OCI-LY7 (cell line): ENCODE measurements around the gene SNX25. TPM values are rescaled to one million over a fixed set of nuclear protein-coding genes. Genes with fewer than 3 reads are reported as not detected.

ENCODE experiments used
- BruUV-seq: library from RNA; stranded (reverse); fragments of 400-500 nt; replicated peaks from 2 replicates; lab custom pipeline; 2021; lab: Mats Ljungman, UMichigan
- CTCF ChIA-PET: fragments of 300-600 bp; sonication (Branson Sonifier 250); formaldehyde crosslinking; loops from one replicate; lab custom pipeline; 2022; ENCODE audit warnings: antibody characterized with exemption; ENCODE audit not compliant: unreplicated experiment; lab: Charles Lee
- POLR2A ChIA-PET: fragments of 300-600 bp; sonication (Branson Sonifier 250); formaldehyde crosslinking; loops from one replicate; lab custom pipeline; 2022; ENCODE audit warnings: antibody characterized with exemption; lab: Charles Lee
- DNase-seq: peaks from one replicate; pipeline ENCODE4 v3.0.0-alpha.2; 2015; ENCODE audit warnings: low spot score
- H2AFZ ChIP-seq: fragments of 200-600 bp; sonication (generic), shearing (Covaris generic); 2 replicates; pipeline ENCODE4 v1.6.1; 2014; ENCODE audit warnings: mild to moderate bottlenecking, antibody characterized with exemption, low read length, moderate library complexity
- H3K27ac ChIP-seq: fragments of 200-600 bp; sonication (generic); 2 replicates; pipeline ENCODE4 v1.5.1; 2014; ENCODE audit warnings: mixed run types, low read depth, mild to moderate bottlenecking, moderate library complexity, low read length, inconsistent platforms; ENCODE audit not compliant: poor library complexity, severe bottlenecking
- H3K36me3 ChIP-seq: fragments of 200-600 bp; sonication (generic); 2 replicates; pipeline ENCODE4 v1.6.1; 2014; ENCODE audit warnings: mild to moderate bottlenecking, antibody characterized with exemption, low read length, moderate library complexity, mixed read lengths; ENCODE audit not compliant: insufficient read depth
- H3K4me1 ChIP-seq: fragments of 200-600 bp; sonication (generic); 2 replicates; pipeline ENCODE4 v1.5.1; 2014; ENCODE audit warnings: mild to moderate bottlenecking, low read length; ENCODE audit not compliant: insufficient read depth, poor library complexity, severe bottlenecking
- H3K4me2 ChIP-seq: fragments of 200-600 bp; sonication (generic); 2 replicates; pipeline ENCODE4 v1.6.1; 2014; ENCODE audit warnings: mild to moderate bottlenecking, low read length
- H3K4me3 ChIP-seq: fragments of 200-600 bp; sonication (generic); 2 replicates; pipeline ENCODE4 v1.5.1; 2014; ENCODE audit warnings: mild to moderate bottlenecking, low read depth, low read length; ENCODE audit not compliant: poor library complexity, severe bottlenecking
- H3K79me2 ChIP-seq: fragments of 200-600 bp; sonication (generic); 2 replicates; pipeline ENCODE4 v1.6.1; 2016; ENCODE audit warnings: low read depth, mild to moderate bottlenecking, low read length, moderate library complexity, mixed read lengths; ENCODE audit not compliant: insufficient read depth
- H3K9me2 ChIP-seq: fragments of 200-600 bp; sonication (generic); 2 replicates; pipeline ENCODE4 v1.6.1; 2016; ENCODE audit warnings: mild to moderate bottlenecking, low read length, mixed read lengths; ENCODE audit not compliant: insufficient read depth
- H3K9me3 ChIP-seq: fragments of 200-600 bp; sonication (generic); 2 replicates; pipeline ENCODE4 v1.6.1; 2014; ENCODE audit warnings: mild to moderate bottlenecking, mixed run types, low read length, mixed read lengths
- H4K20me1 ChIP-seq: fragments of 200-600 bp; sonication (generic); 2 replicates; pipeline ENCODE4 v1.6.1; 2014; ENCODE audit warnings: mild to moderate bottlenecking, antibody characterized with exemption, low read length, moderate library complexity, mixed read lengths; ENCODE audit not compliant: insufficient read depth
- EZH2phosphoT487 ChIP-seq: fragments of 200-600 bp; sonication (generic); IDR thresholded peaks from 2 replicates; pipeline ENCODE4 v1.6.1; 2018; ENCODE audit warnings: low read depth, borderline replicate concordance, mild to moderate bottlenecking, mixed run types, antibody characterized with exemption, low read length, moderate library complexity, mixed read lengths
- intact Hi-C: fragments of 100-400 bp; cut with micrococcal nuclease; formaldehyde crosslinking; loops from one replicate; pipeline ENCODE4 v1.10.0; 2022; ENCODE audit not compliant: unreplicated experiment
- total RNA-seq, 2 experiments: library from RNA; depleted of rRNA in 1 of 2; stranded (reverse); fragments of >200 nt in 1 of 2; shearing (Covaris generic) in 1 of 2; gene quantifications; 2 replicates each; pipeline ENCODE4 v1.2.3, GENCODE V29; 2014 to 2022
- TF ChIP-seq, protein P1 (sequence below): fragments of 200-600 bp; sonication (generic); conservative IDR thresholded peaks from 2 replicates; pipeline ENCODE4 v1.5.1; 2014; ENCODE audit warnings: mild to moderate bottlenecking, antibody characterized with exemption, low read length, moderate library complexity, mixed read lengths

The SNX25 gene
- total RNA-seq, 2 experiments from 2014 or later = 33.7 to 55.6 TPM

DNA sequence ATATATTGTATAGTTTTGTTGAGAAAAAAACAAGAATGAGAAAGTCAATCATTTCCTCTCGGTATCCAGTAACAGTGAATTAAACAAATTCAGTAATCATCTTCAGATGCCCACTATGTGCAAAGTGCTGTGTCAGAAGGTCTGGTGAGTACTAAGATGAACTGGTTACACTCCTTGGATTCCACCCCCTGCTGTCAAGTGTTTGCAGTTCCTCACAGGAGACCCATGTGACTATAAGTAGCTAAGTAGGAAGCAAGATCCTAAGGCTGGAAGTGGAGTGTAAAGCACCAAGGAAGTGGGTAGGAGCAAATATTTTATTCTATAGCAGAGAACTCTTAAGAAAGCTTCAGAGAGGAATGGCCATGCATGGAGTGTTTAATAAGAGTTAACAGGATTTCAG lies 73.6 kb downstream of the SNX25 start:
- H3K4me3 ChIP-seq = no peak overlapping the region
- no peaks in the 10 kb centered on the region for H3K9me2 ChIP-seq
- H3K36me3 ChIP-seq = peaks cover 8% of the 10 kb centered on the region; the same call in 1 of the 2 replicates
- TF ChIP-seq, protein P1, sequence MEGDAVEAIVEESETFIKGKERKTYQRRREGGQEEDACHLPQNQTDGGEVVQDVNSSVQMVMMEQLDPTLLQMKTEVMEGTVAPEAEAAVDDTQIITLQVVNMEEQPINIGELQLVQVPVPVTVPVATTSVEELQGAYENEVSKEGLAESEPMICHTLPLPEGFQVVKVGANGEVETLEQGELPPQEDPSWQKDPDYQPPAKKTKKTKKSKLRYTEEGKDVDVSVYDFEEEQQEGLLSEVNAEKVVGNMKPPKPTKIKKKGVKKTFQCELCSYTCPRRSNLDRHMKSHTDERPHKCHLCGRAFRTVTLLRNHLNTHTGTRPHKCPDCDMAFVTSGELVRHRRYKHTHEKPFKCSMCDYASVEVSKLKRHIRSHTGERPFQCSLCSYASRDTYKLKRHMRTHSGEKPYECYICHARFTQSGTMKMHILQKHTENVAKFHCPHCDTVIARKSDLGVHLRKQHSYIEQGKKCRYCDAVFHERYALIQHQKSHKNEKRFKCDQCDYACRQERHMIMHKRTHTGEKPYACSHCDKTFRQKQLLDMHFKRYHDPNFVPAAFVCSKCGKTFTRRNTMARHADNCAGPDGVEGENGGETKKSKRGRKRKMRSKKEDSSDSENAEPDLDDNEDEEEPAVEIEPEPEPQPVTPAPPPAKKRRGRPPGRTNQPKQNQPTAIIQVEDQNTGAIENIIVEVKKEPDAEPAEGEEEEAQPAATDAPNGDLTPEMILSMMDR = no peak
- TF ChIP-seq EZH2phosphoT487 = no peak
- no TSS peak for BruUV-seq
- H3K79me2 ChIP-seq = no peaks in the 10 kb centered on the region
- no peaks in the 10 kb centered on the region for H3K4me1 ChIP-seq
- POLR2A ChIA-PET = interaction anchor here (0.9 kb wide), 1 partner anchor 10 kb away, joined by 5 read pairs; no protein-coding TSS in a partner anchor
- H3K9me3 ChIP-seq = no peaks in the 10 kb centered on the region
- CTCF ChIA-PET = no interaction called here
- no peak for DNase-seq
- no peak overlapping the region for H3K27ac ChIP-seq
- no peak overlapping the region for H3K4me2 ChIP-seq
- intact Hi-C loops = no loop called here
- no peaks in the 10 kb centered on the region for H4K20me1 ChIP-seq
- H2AFZ ChIP-seq = no peak overlapping the region

DNA sequence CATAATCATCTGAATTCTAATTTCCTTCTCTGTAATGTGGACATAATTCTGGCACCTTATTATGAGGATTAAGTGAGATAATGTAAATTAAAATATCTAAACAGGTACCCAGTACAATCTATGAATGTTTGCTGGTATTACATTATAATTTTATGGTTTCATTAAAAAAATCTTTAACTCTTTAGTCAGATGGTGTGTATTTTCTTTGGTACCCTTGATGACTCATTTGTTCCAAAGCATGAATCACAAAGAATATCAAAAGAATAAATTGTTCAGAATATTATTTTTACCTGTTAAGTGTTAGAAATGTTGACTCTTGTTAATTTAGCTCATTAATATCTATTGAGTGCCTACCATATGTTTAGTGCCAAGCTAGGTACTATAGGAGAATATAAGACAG lies 74.3 kb downstream of the SNX25 start:
- Histone ChIP-seq H3K9me3 (no peaks in the 10 kb centered on the region), H4K20me1 (no peaks in the 10 kb centered on the region), H3K27ac (no peak overlapping the region), H3K79me2 (no peaks in the 10 kb centered on the region), H3K4me1 (no peaks in the 10 kb centered on the region), H3K4me2 (no peak overlapping the region), H3K4me3 (no peak overlapping the region), H3K36me3 (peaks cover 11% of the 10 kb centered on the region; the same call in 1 of the 2 replicates), H3K9me2 (no peaks in the 10 kb centered on the region), H2AFZ (no peak overlapping the region)
- no peak for DNase-seq
- CTCF ChIA-PET = no interaction called here
- TF ChIP-seq, protein P1 = no peak
- no peak for TF ChIP-seq EZH2phosphoT487
- intact Hi-C loops = no loop called here
- BruUV-seq = no TSS peak
- POLR2A ChIA-PET = interaction anchor here (0.9 to 1.4 kb wide), 2 partner anchors 10 to 17 kb away, joined by 5 read pairs; no protein-coding TSS in a partner anchor

DNA sequence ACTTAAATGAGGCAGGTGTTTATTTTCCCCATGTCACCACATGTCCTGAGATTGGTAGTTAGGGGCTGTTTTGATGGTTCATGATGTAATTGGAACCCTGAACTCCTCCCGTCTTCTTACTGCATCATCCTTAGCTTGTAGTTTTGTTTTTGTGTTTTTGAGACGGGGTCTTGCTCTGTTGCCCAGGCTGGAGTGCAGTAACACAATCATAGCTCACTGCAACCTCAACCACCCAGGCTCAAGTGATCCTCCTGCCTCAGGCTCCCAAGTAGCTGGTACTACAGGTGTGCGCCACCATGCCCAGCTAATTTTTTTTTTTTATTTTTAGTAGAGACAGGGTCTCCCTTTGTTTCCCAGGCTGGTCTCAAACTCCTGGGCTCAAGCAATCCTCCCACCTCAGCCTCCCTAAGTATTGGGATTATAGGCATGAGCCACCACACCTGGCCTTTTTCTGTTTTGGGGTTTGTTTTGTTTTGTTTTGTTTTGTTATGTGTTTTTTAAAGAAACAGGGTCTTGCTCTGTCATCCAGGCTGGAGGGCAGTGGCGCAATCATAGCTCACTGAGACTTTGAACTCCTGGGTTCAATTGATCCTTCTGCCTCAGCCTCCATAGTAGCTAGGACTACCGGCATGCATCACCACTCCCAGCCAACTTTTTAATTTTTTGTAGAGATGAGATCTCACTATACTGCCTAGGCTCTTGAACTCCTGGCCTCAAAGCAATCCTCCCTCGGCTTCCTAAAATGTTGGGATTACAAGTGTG lies 76.4 kb downstream of the SNX25 start:
- Histone ChIP-seq H3K4me1 (no peaks in the 10 kb centered on the region), H3K9me2 (no peaks in the 10 kb centered on the region), H3K4me3 (no peak overlapping the region), H3K36me3 (peaks cover 23% of the 10 kb centered on the region; the same call in 1 of the 2 replicates), H3K9me3 (no peaks in the 10 kb centered on the region), H3K27ac (no peak overlapping the region), H3K4me2 (no peak overlapping the region), H4K20me1 (no peaks in the 10 kb centered on the region), H2AFZ (no peak overlapping the region), H3K79me2 (no peaks in the 10 kb centered on the region)
- ChIA-PET POLR2A (interaction anchor here (0.5 to 2.0 kb wide), 4 partner anchors 11 to 310 kb away, joined by 3 to 5 read pairs (median 4); no protein-coding TSS in a partner anchor), CTCF (no interaction called here)
- BruUV-seq = no TSS peak
- no peak for DNase-seq
- no peak for TF ChIP-seq EZH2phosphoT487
- TF ChIP-seq, protein P1 = no peak
- intact Hi-C loops = no loop called here
